ENCODE data around the gene TBPL2. TPM values are rescaled to one million over a fixed set of nuclear protein-coding genes. Genes with fewer than 3 reads are reported as not detected.
A peak's percentile ranks its signal among the peaks of the same experiment; 100 is the strongest.
"Not testable (repeated sequence)": the region's sequence is repeated elsewhere in the genome, so short reads cannot be mapped to it uniquely, and the experiment has no call there.

Gene TBPL2
- total and polyA plus RNA-seq, 2 of the 13 experiments (the other 11 are each of a cell fraction or from before 2014, with no cell fraction given), result not detected

DNA sequence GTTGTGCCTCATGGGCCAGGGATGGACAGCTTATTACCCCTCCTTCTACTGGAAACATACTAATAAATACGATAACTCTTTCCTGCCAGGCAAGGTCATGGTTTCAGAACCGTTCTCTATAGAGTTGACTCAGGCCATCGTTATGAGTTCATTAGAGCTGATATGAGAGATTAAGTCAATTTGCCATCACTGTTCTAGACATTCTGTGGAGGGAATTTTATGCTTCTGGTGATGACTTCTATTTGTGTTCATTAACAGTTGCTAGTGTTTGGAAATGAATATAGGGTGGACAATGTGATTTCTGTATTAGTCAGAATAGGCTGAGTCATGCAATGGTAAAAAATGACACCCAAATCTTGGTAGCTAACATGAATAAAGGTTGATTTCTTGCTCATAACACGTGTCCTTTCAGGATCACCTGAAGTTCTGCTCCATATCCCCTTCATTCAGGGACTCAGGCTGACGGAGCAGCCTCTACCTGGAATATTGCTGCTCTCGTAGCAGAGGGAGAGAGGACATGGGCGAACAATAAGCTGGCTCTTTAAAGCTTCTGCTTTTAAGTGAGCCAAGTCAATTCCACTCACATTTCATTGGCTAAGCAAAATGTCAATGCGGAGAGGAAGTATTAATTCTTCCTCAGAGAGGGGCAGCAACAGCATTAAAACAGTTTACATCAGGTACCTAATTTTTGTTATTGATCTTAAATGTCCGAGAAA, 18.5 kb upstream of the TBPL2 start:
- no peak overlapping the region for H3K9ac ChIP-seq (ENCODE audit: insufficient read depth, low read depth, low read length)
- BruUV-seq (replicated peaks), result no TSS peak
- in situ Hi-C loops (cut with HindIII; ENCODE audit: extremely low pct_ligation_motif_present, low pct_unique_long_range_greater_than_20kb) (no loop called here), intact Hi-C loops (cut with micrococcal nuclease; ENCODE audit: unreplicated experiment) (no loop called here)
- ATAC-seq (no peak), DNase-seq (ENCODE audit: low spot score) (no peak), FAIRE-seq (no peak)
- no peaks in the 10 kb centered on the region for H3K79me2 ChIP-seq (ENCODE audit: insufficient read depth, low read length)
- TF ChIP-seq, protein P1, sequence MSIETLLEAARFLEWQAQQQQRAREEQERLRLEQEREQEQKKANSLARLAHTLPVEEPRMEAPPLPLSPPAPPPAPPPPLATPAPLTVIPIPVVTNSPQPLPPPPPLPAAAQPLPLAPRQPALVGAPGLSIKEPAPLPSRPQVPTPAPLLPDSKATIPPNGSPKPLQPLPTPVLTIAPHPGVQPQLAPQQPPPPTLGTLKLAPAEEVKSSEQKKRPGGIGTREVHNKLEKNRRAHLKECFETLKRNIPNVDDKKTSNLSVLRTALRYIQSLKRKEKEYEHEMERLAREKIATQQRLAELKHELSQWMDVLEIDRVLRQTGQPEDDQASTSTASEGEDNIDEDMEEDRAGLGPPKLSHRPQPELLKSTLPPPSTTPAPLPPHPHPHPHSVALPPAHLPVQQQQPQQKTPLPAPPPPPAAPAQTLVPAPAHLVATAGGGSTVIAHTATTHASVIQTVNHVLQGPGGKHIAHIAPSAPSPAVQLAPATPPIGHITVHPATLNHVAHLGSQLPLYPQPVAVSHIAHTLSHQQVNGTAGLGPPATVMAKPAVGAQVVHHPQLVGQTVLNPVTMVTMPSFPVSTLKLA (IDR thresholded peaks at IDR 0.05), result no peak
- TF ChIP-seq NFE2L2 (IDR thresholded peaks at IDR 0.05; ENCODE audit: low read length), result peak; percentile 46; the same call in 1 of the 2 replicates
- no peaks in the 10 kb centered on the region for H3K9me3 ChIP-seq (ENCODE audit: low read length)
- H3K4me1 ChIP-seq (ENCODE audit: insufficient read depth, low read length), result peaks cover 14% of the 10 kb centered on the region; the same call in 1 of the 2 replicates
- no peak overlapping the region for H3K4me2 ChIP-seq (ENCODE audit: low read depth, low read length)
- 13% methylated on average over 9 of the region's 9 CpGs for WGBS (ENCODE audit: low lambda C conversion rate)
- no peak overlapping the region for H3K27ac ChIP-seq (ENCODE audit: extremely low read length, insufficient read depth, low read length)
- H3K4me3 ChIP-seq (replicated peaks in 1 of 3; ENCODE audit: insufficient read depth in 1 of 3, low read depth in 2 of 3, low read length in 3 of 3), result no peak overlapping the region
- ChIA-PET POLR2A (no interaction called here), CTCF (ENCODE audit: low intra/inter-chr PET ratio, low total read pairs) (no interaction called here)
- no peaks in the 10 kb centered on the region for H3K36me3 ChIP-seq (replicated peaks in 1 of 2; ENCODE audit: control insufficient read depth in 1 of 2, insufficient read depth in 2 of 2, low read length in 2 of 2)
- H4K20me1 ChIP-seq (ENCODE audit: insufficient read depth, low read length), result no peaks in the 10 kb centered on the region
- H2AFZ ChIP-seq (ENCODE audit: low read length), result no peak overlapping the region
- peaks cover 0 to 8% of the 10 kb centered on the region in 2 experiments; a peak in 1 of 5 replicates for H3K27me3 ChIP-seq (ENCODE audit: control insufficient read depth in 1 of 2, insufficient read depth in 2 of 2, low read length in 2 of 2)

DNA sequence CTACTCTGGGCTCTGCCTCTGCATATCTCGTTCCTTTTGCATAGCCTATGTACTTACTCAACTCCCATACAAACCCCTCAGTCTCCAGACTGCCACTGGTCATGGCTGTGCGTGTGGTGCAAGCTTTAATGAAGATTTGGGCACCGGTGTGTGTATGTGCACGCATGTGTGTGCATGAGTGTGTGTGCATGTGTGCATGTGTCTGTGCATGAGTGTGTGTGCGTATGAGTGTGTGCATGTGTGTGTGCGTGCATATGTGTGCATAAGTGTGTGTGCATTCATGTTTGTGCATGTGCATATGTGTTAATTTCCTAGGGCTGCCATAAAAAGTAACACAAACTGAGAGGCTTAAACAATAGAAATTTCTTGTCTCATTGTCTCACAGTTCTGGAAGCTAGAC, 17.1 kb upstream of the TBPL2 start:
- H2AFZ ChIP-seq (ENCODE audit: low read length), result no peak overlapping the region
- H3K4me2 ChIP-seq (ENCODE audit: low read depth, low read length), result no peak overlapping the region
- FAIRE-seq (no peak), ATAC-seq (no peak; the same call in 2 of the 3 replicates), DNase-seq (ENCODE audit: low spot score) (no peak)
- H3K9ac ChIP-seq (ENCODE audit: insufficient read depth, low read depth, low read length), result no peak overlapping the region
- TF ChIP-seq, protein P2, sequence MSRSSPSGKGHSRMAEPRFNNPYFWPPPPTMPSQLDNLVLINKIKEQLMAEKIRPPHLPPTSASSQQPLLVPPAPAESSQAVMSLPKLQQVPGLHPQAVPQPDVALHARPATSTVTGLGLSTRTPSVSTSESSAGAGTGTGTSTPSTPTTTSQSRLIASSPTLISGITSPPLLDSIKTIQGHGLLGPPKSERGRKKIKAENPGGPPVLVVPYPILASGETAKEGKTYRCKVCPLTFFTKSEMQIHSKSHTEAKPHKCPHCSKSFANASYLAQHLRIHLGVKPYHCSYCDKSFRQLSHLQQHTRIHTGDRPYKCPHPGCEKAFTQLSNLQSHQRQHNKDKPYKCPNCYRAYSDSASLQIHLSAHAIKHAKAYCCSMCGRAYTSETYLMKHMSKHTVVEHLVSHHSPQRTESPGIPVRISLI (CRISPR knock-in tag; IDR thresholded peaks at IDR 0.05; ENCODE audit: borderline replicate concordance), result no peak
- TF ChIP-seq, protein P1 (IDR thresholded peaks at IDR 0.05), result peak; percentile 65
- no peaks in the 10 kb centered on the region for H4K20me1 ChIP-seq (ENCODE audit: insufficient read depth, low read length)
- in situ Hi-C loops (cut with HindIII; ENCODE audit: extremely low pct_ligation_motif_present, low pct_unique_long_range_greater_than_20kb), result no loop called here
- ChIA-PET POLR2A (no interaction called here), CTCF (ENCODE audit: low intra/inter-chr PET ratio, low total read pairs) (no interaction called here)
- H3K9me3 ChIP-seq (ENCODE audit: low read length), result no peaks in the 10 kb centered on the region
- peaks cover 16% of the 10 kb centered on the region; the same call in 1 of the 2 replicates for H3K4me1 ChIP-seq (ENCODE audit: insufficient read depth, low read length)
- 52% methylated on average over 6 of the region's 6 CpGs for WGBS (ENCODE audit: low lambda C conversion rate)
- no peak overlapping the region for H3K4me3 ChIP-seq (replicated peaks in 1 of 3; ENCODE audit: insufficient read depth in 1 of 3, low read depth in 2 of 3, low read length in 3 of 3)
- intact Hi-C loops (cut with micrococcal nuclease; ENCODE audit: unreplicated experiment), result no loop called here
- H3K27ac ChIP-seq (ENCODE audit: extremely low read length, insufficient read depth, low read length), result no peak overlapping the region
- H3K79me2 ChIP-seq (ENCODE audit: insufficient read depth, low read length), result no peaks in the 10 kb centered on the region
- no peaks in the 10 kb centered on the region for H3K36me3 ChIP-seq (replicated peaks in 1 of 2; ENCODE audit: control insufficient read depth in 1 of 2, insufficient read depth in 2 of 2, low read length in 2 of 2)
- no TSS peak for BruUV-seq (replicated peaks)
- peaks cover 0 to 8% of the 10 kb centered on the region in 2 experiments; a peak in 1 of 5 replicates for H3K27me3 ChIP-seq (ENCODE audit: control insufficient read depth in 1 of 2, insufficient read depth in 2 of 2, low read length in 2 of 2)

DNA sequence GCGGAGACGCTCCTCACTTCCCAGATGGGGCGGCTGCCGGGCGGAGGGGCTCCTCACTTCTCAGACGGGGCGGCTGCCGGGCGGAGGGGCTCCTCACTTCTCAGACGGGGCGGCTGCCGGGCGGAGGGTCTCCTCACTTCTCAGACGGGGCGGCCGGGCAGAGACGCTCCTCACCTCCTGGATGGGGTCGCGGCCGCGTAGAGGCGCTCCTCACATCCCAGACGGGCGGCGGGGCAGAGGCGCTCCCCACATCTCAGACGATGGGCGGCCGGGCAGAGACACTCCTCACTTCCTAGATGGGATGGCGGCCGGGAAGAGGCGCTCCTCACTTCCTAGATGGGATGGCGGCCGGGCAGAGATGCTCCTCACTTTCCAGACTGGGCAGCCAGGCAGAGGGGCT, 16.0 kb upstream of the TBPL2 start:
- H3K36me3 ChIP-seq (replicated peaks in 1 of 2; ENCODE audit: control insufficient read depth in 1 of 2, insufficient read depth in 2 of 2, low read length in 2 of 2); H3K27ac ChIP-seq (ENCODE audit: extremely low read length, insufficient read depth, low read length); FAIRE-seq; CTCF ChIA-PET (ENCODE audit: low intra/inter-chr PET ratio, low total read pairs); H3K27me3 ChIP-seq (ENCODE audit: control insufficient read depth in 1 of 2, insufficient read depth in 2 of 2, low read length in 2 of 2); POLR2A ChIA-PET; H3K4me3 ChIP-seq (replicated peaks in 1 of 3; ENCODE audit: insufficient read depth in 1 of 3, low read depth in 2 of 3, low read length in 3 of 3); DNase-seq (ENCODE audit: low spot score); H2AFZ ChIP-seq (ENCODE audit: low read length); H3K4me2 ChIP-seq (ENCODE audit: low read depth, low read length); in situ Hi-C loops (cut with HindIII; ENCODE audit: extremely low pct_ligation_motif_present, low pct_unique_long_range_greater_than_20kb); H4K20me1 ChIP-seq (ENCODE audit: insufficient read depth, low read length); H3K79me2 ChIP-seq (ENCODE audit: insufficient read depth, low read length); H3K9ac ChIP-seq (ENCODE audit: insufficient read depth, low read depth, low read length); intact Hi-C loops (cut with micrococcal nuclease; ENCODE audit: unreplicated experiment); H3K9me3 ChIP-seq (ENCODE audit: low read length); BruUV-seq (replicated peaks); ATAC-seq: not testable (repeated sequence)
- WGBS (ENCODE audit: low lambda C conversion rate), result 83% methylated on average over 7 of the region's 34 CpGs
- peaks cover 16% of the 10 kb centered on the region; the same call in 1 of the 2 replicates for H3K4me1 ChIP-seq (ENCODE audit: insufficient read depth, low read length)

Data from HepG2 (cell line).